Measurements from ENCODE around the gene SOX6.

SOX6 gene

GRCh38 chr11:15965562-15966250 is 390.6 kb downstream of the SOX6 start:
- no peaks in the 10 kb centered on the region for H3K36me3 ChIP-seq
- H3K9me3 ChIP-seq: no peaks in the 10 kb centered on the region
- no peak overlapping the region for H3K27ac ChIP-seq
- intact Hi-C loops (cut with DNase I; ENCODE audit: low total_unique reads): loop anchor here (5.0 kb wide), 1 partner anchor 637 kb away; no protein-coding TSS in a partner anchor
- peaks cover 0 to 33% (median 17%) of the 10 kb centered on the region in 4 donors for H3K4me1 ChIP-seq
- no peak for DNase-seq
- no peaks in the 10 kb centered on the region for H3K27me3 ChIP-seq
- TF ChIP-seq CTCF (IDR thresholded peaks at IDR 0.05): no peak
- no peak overlapping the region for H3K4me3 ChIP-seq

GRCh38 chr11:15963266-15963665 is 393.1 kb downstream of the SOX6 start:
- TF ChIP-seq CTCF (IDR thresholded peaks at IDR 0.05): no peak
- no peaks in the 10 kb centered on the region for H3K27me3 ChIP-seq
- H3K4me3 ChIP-seq: no peak overlapping the region
- no peaks in the 10 kb centered on the region for H3K36me3 ChIP-seq
- no peak for DNase-seq
- intact Hi-C loops (cut with DNase I; ENCODE audit: low total_unique reads): no loop called here
- H3K9me3 ChIP-seq: no peaks in the 10 kb centered on the region
- peaks cover 0 to 14% (median 7%) of the 10 kb centered on the region in 4 donors for H3K4me1 ChIP-seq
- H3K27ac ChIP-seq: no peak overlapping the region

GRCh38 chr11:15958910-15959309 is 397.4 kb downstream of the SOX6 start:
- Histone ChIP-seq H3K4me1 (no peaks in the 10 kb centered on the region), H3K36me3 (no peaks in the 10 kb centered on the region), H3K27me3 (no peaks in the 10 kb centered on the region), H3K27ac (no peak overlapping the region), H3K4me3 (no peak overlapping the region), H3K9me3 (no peaks in the 10 kb centered on the region)
- intact Hi-C loops (cut with DNase I; ENCODE audit: low total_unique reads): no loop called here
- DNase-seq: no peak
- TF ChIP-seq CTCF (IDR thresholded peaks at IDR 0.05): no peak

GRCh38 chr11:15957234-15957633 is 399.1 kb downstream of the SOX6 start:
- H3K4me1 ChIP-seq: no peaks in the 10 kb centered on the region
- intact Hi-C loops (cut with DNase I; ENCODE audit: low total_unique reads): no loop called here
- no peaks in the 10 kb centered on the region for H3K9me3 ChIP-seq
- no peak overlapping the region for H3K4me3 ChIP-seq
- no peak for DNase-seq
- TF ChIP-seq CTCF (IDR thresholded peaks at IDR 0.05): no peak
- H3K27me3 ChIP-seq: no peaks in the 10 kb centered on the region
- H3K27ac ChIP-seq: no peak overlapping the region
- H3K36me3 ChIP-seq: no peaks in the 10 kb centered on the region

- intact Hi-C loops (cut with DNase I; ENCODE audit: low total_unique reads): no loop called here
Observed at GRCh38 chr11:15956302-15956701, 400.0 kb downstream of the SOX6 start.

More at GRCh38 chr11:15956302-15956701, 400.0 kb downstream of the SOX6 start:
- H3K27me3 ChIP-seq: no peaks in the 10 kb centered on the region
- DNase-seq: no peak
- no peaks in the 10 kb centered on the region for H3K9me3 ChIP-seq
- H3K4me1 ChIP-seq: no peaks in the 10 kb centered on the region
- no peak overlapping the region for H3K27ac ChIP-seq
- H3K4me3 ChIP-seq: no peak overlapping the region
- no peak for TF ChIP-seq CTCF (IDR thresholded peaks at IDR 0.05)
- no peaks in the 10 kb centered on the region for H3K36me3 ChIP-seq

Data from tibial artery (tissue), 4 donors.